Lower leg skin (tissue), 4 donors: ENCODE results near the gene CLDN12. TPM values are rescaled to one million over a fixed set of nuclear protein-coding genes. Genes with fewer than 3 reads are reported as not detected.

ENCODE experiments used
- DNase-seq, 2 donors: peaks; one replicate each; pipeline ENCODE4 v3.0.0-alpha.2; 2019; ENCODE audit warnings: low spot score in 2 of 2
- H3K4me3 ChIP-seq: fragments of 200-600 bp; sonication (generic); 2 replicates; pipeline ENCODE4 v1.5.1; 2017; ENCODE audit warnings: mild to moderate bottlenecking, low read depth; ENCODE audit not compliant: poor library complexity, severe bottlenecking
- CTCF ChIP-seq, 3 donors: fragments of 450-650 bp; IDR thresholded peaks; one replicate each; pipeline ENCODE4 v1.5.1; 2016; ENCODE audit warnings: antibody characterized with exemption in 3 of 3, mild to moderate bottlenecking in 3 of 3, moderate library complexity in 2 of 3
- POLR2A ChIP-seq, 2 donors: fragments of 450-650 bp; IDR thresholded peaks; one replicate each; pipeline ENCODE4 v1.6.1; 2016 to 2017; ENCODE audit warnings: antibody characterized with exemption in 2 of 2, mild to moderate bottlenecking in 1 of 2, moderate library complexity in 1 of 2
- WGBS, 2 donors: methylation state at CpG; one replicate each; pipeline ENCODE4 v1.1.5; 2018; 5-methylcytosine and 5-hydroxymethylcytosine counted together
- intact Hi-C: fragments of 100-400 bp; cut with DNase I; formaldehyde crosslinking; loops from one replicate; pipeline ENCODE4 v1.15.0; 2023; ENCODE audit warnings: low total_unique reads
- total RNA-seq, 4 donors: library from RNA; depleted of rRNA; stranded (reverse); fragments of >200 nt; gene quantifications; one replicate each; pipeline ENCODE4 v1.1.0, GENCODE V29; 2016

Gene CLDN12
- total RNA-seq, 4 donors from 2014 or later, result 11.2 to 17.1 (median 12.6) TPM

- 58 to 63% methylated on average over 2 of the region's 2 CpGs for whole genome bisulfite sequencing, 2 donors
- no peak for DNase-seq
- intact Hi-C loops, result no loop called here
- no peak overlapping the region for H3K4me3 ChIP-seq
- TF ChIP-seq CTCF (IDR thresholded peaks at IDR 0.05) (no peak), POLR2A (IDR thresholded peaks at IDR 0.05) (no peak)
Observed at GRCh38 chr7:90445633-90446032, 42.4 kb downstream of the CLDN12 start.

GRCh38 chr7:90446137-90446899 is 43.1 kb downstream of the CLDN12 start:
- TF ChIP-seq CTCF (IDR thresholded peaks at IDR 0.05) (no peak), POLR2A (IDR thresholded peaks at IDR 0.05) (no peak)
- WGBS, 2 donors, result 62 to 73% methylated on average over 4 of the region's 4 CpGs
- no peak for DNase-seq
- intact Hi-C loops, result no loop called here
- no peak overlapping the region for H3K4me3 ChIP-seq

- H3K4me3 ChIP-seq, result no peak overlapping the region
- TF ChIP-seq POLR2A (IDR thresholded peaks at IDR 0.05), result no peak
- TF ChIP-seq CTCF (IDR thresholded peaks at IDR 0.05), result no peak
- intact Hi-C loops, result no loop called here
- no peak for DNase-seq
Observed at GRCh38 chr7:90453259-90453891, 50.1 kb downstream of the CLDN12 start.

GRCh38 chr7:90453931-90454330 is 50.7 kb downstream of the CLDN12 start:
- intact Hi-C loops, result no loop called here

GRCh38 chr7:90455163-90456030 is 52.1 kb downstream of the CLDN12 start:
- DNase-seq, result no peak
- WGBS, 2 donors, result 25 to 28% methylated on average over 6 of the region's 6 CpGs
- intact Hi-C loops, result no loop called here
- TF ChIP-seq CTCF (IDR thresholded peaks at IDR 0.05) (no peak), POLR2A (IDR thresholded peaks at IDR 0.05) (no peak)
- no peak overlapping the region for H3K4me3 ChIP-seq

More at GRCh38 chr7:90453931-90454330, 50.7 kb downstream of the CLDN12 start:
- DNase-seq, result no peak
- WGBS, 2 donors, result 85 to 91% methylated on average over 1 of the region's 1 CpG
- TF ChIP-seq CTCF (IDR thresholded peaks at IDR 0.05), result no peak
- no peak for TF ChIP-seq POLR2A (IDR thresholded peaks at IDR 0.05)
- H3K4me3 ChIP-seq, result no peak overlapping the region
